H9 (cell line): ENCODE data around the gene LRRFIP1. TPM values are rescaled to one million over a fixed set of nuclear protein-coding genes. Genes with fewer than 3 reads are reported as not detected.

Source experiments
- DNase-seq: peaks from one replicate; pipeline ENCODE4 v3.0.0-alpha.2; 2017
- H2AFZ ChIP-seq: one replicate; pipeline ENCODE4 v1.6.1; 2013; ENCODE audit warnings: mild to moderate bottlenecking, low read length, control low read depth, moderate library complexity
- H2AK5ac ChIP-seq: 2 replicates; pipeline ENCODE4 v1.6.1; 2013; ENCODE audit warnings: low read length, control low read depth, mixed read lengths; ENCODE audit not compliant: insufficient read length
- H2BK120ac ChIP-seq: one replicate; pipeline ENCODE4 v1.6.1; 2013; ENCODE audit warnings: low read depth, mild to moderate bottlenecking, low read length, control low read depth, inconsistent platforms; ENCODE audit not compliant: poor library complexity, severe bottlenecking
- H2BK12ac ChIP-seq: 2 replicates; pipeline ENCODE4 v1.6.1; 2013; ENCODE audit warnings: low read length, control low read depth, mixed read lengths, low read depth; ENCODE audit not compliant: insufficient read length
- H2BK15ac ChIP-seq: 2 replicates; pipeline ENCODE4 v1.6.1; 2013; ENCODE audit warnings: low read depth, low read length, control low read depth
- H2BK20ac ChIP-seq: one replicate; pipeline ENCODE4 v1.6.1; 2013; ENCODE audit warnings: low read depth, mild to moderate bottlenecking, low read length, control low read depth, inconsistent platforms; ENCODE audit not compliant: poor library complexity, severe bottlenecking
- H2BK5ac ChIP-seq: 2 replicates; pipeline ENCODE4 v1.6.1; 2013; ENCODE audit warnings: low read length, control low read depth, mixed read lengths; ENCODE audit not compliant: insufficient read length
- H3K14ac ChIP-seq: 2 replicates; pipeline ENCODE4 v1.6.1; 2013; ENCODE audit warnings: low read length, control low read depth; ENCODE audit not compliant: insufficient read depth
- H3K18ac ChIP-seq: 2 replicates; pipeline ENCODE4 v1.6.1; 2013; ENCODE audit warnings: low read depth, mild to moderate bottlenecking, mixed read lengths, low read length, control low read depth; ENCODE audit not compliant: insufficient read length
- H3K23ac ChIP-seq: 2 replicates; pipeline ENCODE4 v1.6.1; 2013; ENCODE audit warnings: low read length, control low read depth, mixed read lengths, low read depth; ENCODE audit not compliant: insufficient read length
- H3K23me2 ChIP-seq: 2 replicates; pipeline ENCODE4 v1.6.1; 2013; ENCODE audit warnings: low read depth, mild to moderate bottlenecking, mixed read lengths, low read length, control low read depth; ENCODE audit not compliant: insufficient read length, poor library complexity, severe bottlenecking
- H3K27ac ChIP-seq: 2 replicates; pipeline ENCODE4 v1.5.1; 2013; ENCODE audit warnings: low read length, control low read depth, mixed read lengths, low read depth; ENCODE audit not compliant: insufficient read length
- H3K27me3 ChIP-seq: 2 replicates; pipeline ENCODE4 v1.6.1; 2013; ENCODE audit warnings: low read length, control low read depth, inconsistent platforms; ENCODE audit not compliant: insufficient read depth
- H3K4ac ChIP-seq: 2 replicates; pipeline ENCODE4 v1.6.1; 2013; ENCODE audit warnings: low read depth, mild to moderate bottlenecking, control low read depth, inconsistent platforms, low read length, moderate library complexity
- H3K4me1 ChIP-seq: 2 replicates; pipeline ENCODE4 v1.6.1; 2013; ENCODE audit warnings: low read length, control low read depth, inconsistent platforms; ENCODE audit not compliant: insufficient read depth
- H3K4me2 ChIP-seq: 2 replicates; pipeline ENCODE4 v1.6.1; 2013; ENCODE audit warnings: low read length, control low read depth, mixed read lengths; ENCODE audit not compliant: insufficient read length, insufficient read depth
- H3K56ac ChIP-seq: 2 replicates; pipeline ENCODE4 v1.6.1; 2013; ENCODE audit warnings: low read depth, mild to moderate bottlenecking, mixed read lengths, low read length, control low read depth; ENCODE audit not compliant: insufficient read length
- H3K79me1 ChIP-seq: 2 replicates; pipeline ENCODE4 v1.6.1; 2013; ENCODE audit warnings: low read depth, mild to moderate bottlenecking, moderate library complexity, low read length, control low read depth, inconsistent platforms; ENCODE audit not compliant: insufficient read depth, poor library complexity, severe bottlenecking
- H3K79me2 ChIP-seq: 2 replicates; pipeline ENCODE4 v1.6.1; 2013; ENCODE audit warnings: low read length, control low read depth, inconsistent platforms; ENCODE audit not compliant: insufficient read depth
- H3K9ac ChIP-seq: 2 replicates; pipeline ENCODE4 v1.6.1; 2013; ENCODE audit warnings: low read length, control low read depth, mixed read lengths; ENCODE audit not compliant: insufficient read length; ENCODE audit errors: extremely low read depth
- H3K9me3 ChIP-seq: one replicate; pipeline ENCODE4 v1.6.1; 2013; ENCODE audit warnings: low read depth, low read length, inconsistent platforms; ENCODE audit not compliant: control insufficient read depth
- H3T11ph ChIP-seq: one replicate; pipeline ENCODE4 v1.6.1; 2013; ENCODE audit warnings: mild to moderate bottlenecking, low read length, control low read depth, inconsistent platforms
- H4K20me1 ChIP-seq: one replicate; pipeline ENCODE4 v1.6.1; 2013; ENCODE audit not compliant: control insufficient read depth, insufficient read length, insufficient read depth
- H4K5ac ChIP-seq: 2 replicates; pipeline ENCODE4 v1.6.1; 2013; ENCODE audit warnings: low read depth, mild to moderate bottlenecking, mixed read lengths, low read length, control low read depth; ENCODE audit not compliant: insufficient read length
- H4K8ac ChIP-seq: replicated peaks from 2 replicates; pipeline ENCODE4 v1.6.1; 2013; ENCODE audit warnings: low read length, control low read depth, mixed read lengths, low read depth; ENCODE audit not compliant: insufficient read length
- H4K91ac ChIP-seq: 2 replicates; pipeline ENCODE4 v1.6.1; 2013; ENCODE audit warnings: low read depth, mild to moderate bottlenecking, moderate library complexity, mixed read lengths, low read length, control low read depth; ENCODE audit not compliant: insufficient read length
- H3K27ac Mint-ChIP-seq, 3 experiments: 2 replicates in 2 of 3; 3 replicates in 1 of 3; pipeline ENCODE4 v1.8.0; 2020 to 2021; ENCODE audit warnings: mixed read lengths in 3 of 3, mild to moderate bottlenecking in 1 of 3, moderate library complexity in 1 of 3
- H3K27me3 Mint-ChIP-seq: 2 replicates; pipeline ENCODE4 v1.8.0; 2021; ENCODE audit warnings: low read depth, mild to moderate bottlenecking, moderate library complexity, mixed read lengths
- H3K36me3 Mint-ChIP-seq, 3 experiments: 2 replicates in 2 of 3; 3 replicates in 1 of 3; pipeline ENCODE4 v1.8.0; 2020 to 2021; ENCODE audit warnings: low read depth in 3 of 3, mixed read lengths in 3 of 3; ENCODE audit not compliant: insufficient read depth in 1 of 3
- H3K4me1 Mint-ChIP-seq, 2 experiments: 2 replicates each; pipeline ENCODE4 v1.8.0; 2020; ENCODE audit warnings: mixed read lengths in 2 of 2
- H3K4me3 Mint-ChIP-seq, 2 experiments: 2 replicates in 1 of 2; 3 replicates in 1 of 2; pipeline ENCODE4 v1.8.0; 2020 to 2021; ENCODE audit warnings: mild to moderate bottlenecking in 2 of 2, mixed read lengths in 2 of 2, moderate library complexity in 1 of 2
- H3K9me3 Mint-ChIP-seq, 2 experiments: 2 replicates in 1 of 2; 3 replicates in 1 of 2; pipeline ENCODE4 v1.8.0; 2020; ENCODE audit warnings: mild to moderate bottlenecking in 2 of 2, mixed read lengths in 2 of 2, moderate library complexity in 1 of 2
- WGBS: extraction: QIAGEN DNeasy Blood & Tissue Kit; methylation state at CpG from one replicate; pipeline ENCODE4 v1.1.7; 2013; ENCODE audit warnings: missing lambda C conversion rate, low lambda C conversion rate, mixed read lengths; ENCODE audit not compliant: insufficient read length; ENCODE audit errors: extremely low coverage; 5-methylcytosine and 5-hydroxymethylcytosine counted together
- total RNA-seq: library from RNA; stranded (reverse); gene quantifications from 2 replicates; pipeline ENCODE4 v1.2.1, GENCODE V29; 2021
- TF ChIP-seq, protein P1 (sequence below): fragments of 200-600 bp; sonication (generic); conservative IDR thresholded peaks from 3 replicates; pipeline ENCODE4 v1.8.0; 2021; ENCODE audit warnings: antibody characterized with exemption, mild to moderate bottlenecking

LRRFIP1 gene
- total RNA-seq, 1 experiment from 2014 or later = 38.5 TPM

DNA sequence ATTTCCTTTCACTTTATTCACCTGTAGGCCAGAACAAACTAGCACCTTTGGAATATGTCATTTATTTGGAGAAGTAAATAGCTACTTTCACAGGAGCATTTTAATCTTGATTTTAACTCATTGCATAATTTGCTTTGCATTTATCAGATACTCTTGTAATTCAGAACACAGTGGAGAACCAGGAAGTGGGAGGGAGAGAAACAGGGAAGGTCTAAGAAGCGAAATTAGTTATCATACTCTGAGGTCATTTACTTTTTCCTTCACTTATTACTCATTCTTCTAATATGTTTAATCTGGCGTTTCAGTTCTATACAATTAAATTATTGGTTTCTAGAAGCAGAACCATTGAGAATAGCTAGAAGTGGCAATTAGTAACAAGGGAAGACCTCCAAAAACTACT, 191.8 kb downstream of the LRRFIP1 start:
- Mint-ChIP-seq H3K4me1 (no peaks in the 10 kb centered on the region), H3K9me3 (no peaks in the 10 kb centered on the region), H3K36me3 (no peaks in the 10 kb centered on the region), H3K27me3 (peaks cover 12% of the 10 kb centered on the region; the same call in 1 of the 2 replicates), H3K27ac (no peak overlapping the region), H3K4me3 (no peak overlapping the region)
- Histone ChIP-seq H2AFZ (no peak overlapping the region), H3K9ac (no peak overlapping the region), H4K5ac (no peak overlapping the region), H2BK120ac (no peak overlapping the region), H2BK12ac (no peak overlapping the region), H2BK5ac (no peak overlapping the region), H3K14ac (no peak overlapping the region), H4K91ac (no peak overlapping the region), H3K18ac (no peak overlapping the region), H3T11ph (no peak overlapping the region), H3K23ac (no peak overlapping the region), H3K79me1 (no peaks in the 10 kb centered on the region), H3K23me2 (no peaks in the 10 kb centered on the region), H2AK5ac (no peak overlapping the region), H3K4me2 (no peak overlapping the region), H2BK15ac (no peak overlapping the region), H3K4ac (no peak overlapping the region), H3K9me3 (no peaks in the 10 kb centered on the region), H3K4me1 (no peaks in the 10 kb centered on the region), H2BK20ac (no peak overlapping the region), H3K27me3 (no peaks in the 10 kb centered on the region), H3K27ac (no peak overlapping the region), H4K8ac (no peak overlapping the region), H4K20me1 (no peaks in the 10 kb centered on the region), H3K79me2 (no peaks in the 10 kb centered on the region), H3K56ac (no peak overlapping the region)
- TF ChIP-seq, protein P1, sequence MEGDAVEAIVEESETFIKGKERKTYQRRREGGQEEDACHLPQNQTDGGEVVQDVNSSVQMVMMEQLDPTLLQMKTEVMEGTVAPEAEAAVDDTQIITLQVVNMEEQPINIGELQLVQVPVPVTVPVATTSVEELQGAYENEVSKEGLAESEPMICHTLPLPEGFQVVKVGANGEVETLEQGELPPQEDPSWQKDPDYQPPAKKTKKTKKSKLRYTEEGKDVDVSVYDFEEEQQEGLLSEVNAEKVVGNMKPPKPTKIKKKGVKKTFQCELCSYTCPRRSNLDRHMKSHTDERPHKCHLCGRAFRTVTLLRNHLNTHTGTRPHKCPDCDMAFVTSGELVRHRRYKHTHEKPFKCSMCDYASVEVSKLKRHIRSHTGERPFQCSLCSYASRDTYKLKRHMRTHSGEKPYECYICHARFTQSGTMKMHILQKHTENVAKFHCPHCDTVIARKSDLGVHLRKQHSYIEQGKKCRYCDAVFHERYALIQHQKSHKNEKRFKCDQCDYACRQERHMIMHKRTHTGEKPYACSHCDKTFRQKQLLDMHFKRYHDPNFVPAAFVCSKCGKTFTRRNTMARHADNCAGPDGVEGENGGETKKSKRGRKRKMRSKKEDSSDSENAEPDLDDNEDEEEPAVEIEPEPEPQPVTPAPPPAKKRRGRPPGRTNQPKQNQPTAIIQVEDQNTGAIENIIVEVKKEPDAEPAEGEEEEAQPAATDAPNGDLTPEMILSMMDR = no peak
- WGBS = no CpG with 5 or more reads among the region's 2 CpGs
- no peak for DNase-seq
